ENCODE data around the gene DPP10.
"Not testable (repeated sequence)": the region's sequence is repeated elsewhere in the genome, so short reads cannot be mapped to it uniquely, and the experiment has no call there.

The DPP10 gene

GRCh38 chr2:115084446-115084845, 642.0 kb downstream of the DPP10 start:
- Histone ChIP-seq H2AFZ (ENCODE audit: low read length) (no peak overlapping the region), H3K27me3 (ENCODE audit: insufficient read depth, low read length) (no peaks in the 10 kb centered on the region), H3K9ac (ENCODE audit: low read length) (no peak overlapping the region), H3K27ac (ENCODE audit: low read depth, low read length, poor library complexity, severe bottlenecking) (no peak overlapping the region), H3K4me1 (ENCODE audit: insufficient read depth, low read length, severe bottlenecking) (no peaks in the 10 kb centered on the region), H3K79me2 (ENCODE audit: insufficient read depth, low read length) (no peaks in the 10 kb centered on the region), H3K9me2 (ENCODE audit: low read depth, low read length) (no peaks in the 10 kb centered on the region), H4K20me1 (ENCODE audit: insufficient read depth, low read length) (no peaks in the 10 kb centered on the region), H3K4me3 (ENCODE audit: low read depth, low read length, poor library complexity, severe bottlenecking) (no peak overlapping the region), H3K36me3 (ENCODE audit: insufficient read depth, low read length) (no peaks in the 10 kb centered on the region), H3F3A (ENCODE audit: insufficient read depth, low read length) (no peaks in the 10 kb centered on the region), H3K4me2 (ENCODE audit: low read length) (no peak overlapping the region), H3K9me3 (ENCODE audit: low read length) (no peaks in the 10 kb centered on the region)
- TF ChIP-seq, protein P1, sequence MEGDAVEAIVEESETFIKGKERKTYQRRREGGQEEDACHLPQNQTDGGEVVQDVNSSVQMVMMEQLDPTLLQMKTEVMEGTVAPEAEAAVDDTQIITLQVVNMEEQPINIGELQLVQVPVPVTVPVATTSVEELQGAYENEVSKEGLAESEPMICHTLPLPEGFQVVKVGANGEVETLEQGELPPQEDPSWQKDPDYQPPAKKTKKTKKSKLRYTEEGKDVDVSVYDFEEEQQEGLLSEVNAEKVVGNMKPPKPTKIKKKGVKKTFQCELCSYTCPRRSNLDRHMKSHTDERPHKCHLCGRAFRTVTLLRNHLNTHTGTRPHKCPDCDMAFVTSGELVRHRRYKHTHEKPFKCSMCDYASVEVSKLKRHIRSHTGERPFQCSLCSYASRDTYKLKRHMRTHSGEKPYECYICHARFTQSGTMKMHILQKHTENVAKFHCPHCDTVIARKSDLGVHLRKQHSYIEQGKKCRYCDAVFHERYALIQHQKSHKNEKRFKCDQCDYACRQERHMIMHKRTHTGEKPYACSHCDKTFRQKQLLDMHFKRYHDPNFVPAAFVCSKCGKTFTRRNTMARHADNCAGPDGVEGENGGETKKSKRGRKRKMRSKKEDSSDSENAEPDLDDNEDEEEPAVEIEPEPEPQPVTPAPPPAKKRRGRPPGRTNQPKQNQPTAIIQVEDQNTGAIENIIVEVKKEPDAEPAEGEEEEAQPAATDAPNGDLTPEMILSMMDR (IDR thresholded peaks at IDR 0.05; ENCODE audit: low read length) = no peak
- no peak for TF ChIP-seq EZH2 (IDR thresholded peaks at IDR 0.05; ENCODE audit: borderline replicate concordance, low read length)

- H2AFZ ChIP-seq (ENCODE audit: low read length); H3K79me2 ChIP-seq (ENCODE audit: insufficient read depth, low read length); H3K27me3 ChIP-seq (ENCODE audit: insufficient read depth, low read length); H4K20me1 ChIP-seq (ENCODE audit: insufficient read depth, low read length); H3K9ac ChIP-seq (ENCODE audit: low read length); H3K9me3 ChIP-seq (ENCODE audit: low read length); H3K36me3 ChIP-seq (ENCODE audit: insufficient read depth, low read length); H3F3A ChIP-seq (ENCODE audit: insufficient read depth, low read length); H3K4me3 ChIP-seq (ENCODE audit: low read depth, low read length, poor library complexity, severe bottlenecking); H3K4me2 ChIP-seq (ENCODE audit: low read length); H3K9me2 ChIP-seq (ENCODE audit: low read depth, low read length); H3K4me1 ChIP-seq (ENCODE audit: insufficient read depth, low read length, severe bottlenecking); H3K27ac ChIP-seq (ENCODE audit: low read depth, low read length, poor library complexity, severe bottlenecking): not testable (repeated sequence)
Observed at GRCh38 chr2:115086051-115086620, 643.7 kb downstream of the DPP10 start.

GRCh38 chr2:115094441-115094840, 652.0 kb downstream of the DPP10 start:
- TF ChIP-seq, protein P1 (IDR thresholded peaks at IDR 0.05; ENCODE audit: low read length) = no peak
- TF ChIP-seq EZH2 (IDR thresholded peaks at IDR 0.05; ENCODE audit: borderline replicate concordance, low read length) = no peak
- Histone ChIP-seq H3K79me2 (ENCODE audit: insufficient read depth, low read length) (no peaks in the 10 kb centered on the region), H3K4me2 (ENCODE audit: low read length) (no peak overlapping the region), H3K9ac (ENCODE audit: low read length) (no peak overlapping the region), H3K4me1 (ENCODE audit: insufficient read depth, low read length, severe bottlenecking) (no peaks in the 10 kb centered on the region), H2AFZ (ENCODE audit: low read length) (no peak overlapping the region), H3K9me3 (ENCODE audit: low read length) (no peaks in the 10 kb centered on the region), H3K36me3 (ENCODE audit: insufficient read depth, low read length) (no peaks in the 10 kb centered on the region), H3K9me2 (ENCODE audit: low read depth, low read length) (no peaks in the 10 kb centered on the region), H3K27me3 (ENCODE audit: insufficient read depth, low read length) (no peaks in the 10 kb centered on the region), H4K20me1 (ENCODE audit: insufficient read depth, low read length) (no peaks in the 10 kb centered on the region), H3F3A (ENCODE audit: insufficient read depth, low read length) (no peaks in the 10 kb centered on the region), H3K27ac (ENCODE audit: low read depth, low read length, poor library complexity, severe bottlenecking) (no peak overlapping the region), H3K4me3 (ENCODE audit: low read depth, low read length, poor library complexity, severe bottlenecking) (no peak overlapping the region)

DNA sequence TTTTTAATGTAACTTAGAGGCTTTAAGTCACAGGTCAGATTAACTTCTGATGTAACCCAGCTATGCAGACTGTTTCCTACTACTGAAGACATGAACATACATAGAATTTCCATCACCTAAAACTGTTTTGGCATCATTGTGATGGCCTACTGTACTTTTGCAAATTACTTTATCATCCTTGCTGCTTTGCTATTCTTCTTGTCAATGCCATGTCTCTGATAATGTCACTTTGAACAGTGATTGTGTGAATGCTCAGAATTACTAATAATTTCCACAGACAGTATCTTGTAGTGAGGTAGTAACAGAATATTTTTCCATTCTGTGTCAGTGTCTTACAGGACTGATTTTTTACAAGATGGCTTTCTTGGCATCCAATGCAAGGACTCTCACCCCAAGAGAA, 663.5 kb downstream of the DPP10 start:
- no peaks in the 10 kb centered on the region for H3F3A ChIP-seq (ENCODE audit: insufficient read depth, low read length)
- H3K79me2 ChIP-seq (ENCODE audit: insufficient read depth, low read length) = no peaks in the 10 kb centered on the region
- no peak overlapping the region for H3K27ac ChIP-seq (ENCODE audit: low read depth, low read length, poor library complexity, severe bottlenecking)
- no peak overlapping the region for H2AFZ ChIP-seq (ENCODE audit: low read length)
- no peaks in the 10 kb centered on the region for H3K36me3 ChIP-seq (ENCODE audit: insufficient read depth, low read length)
- no peak overlapping the region for H3K4me3 ChIP-seq (ENCODE audit: low read depth, low read length, poor library complexity, severe bottlenecking)
- no peaks in the 10 kb centered on the region for H3K4me1 ChIP-seq (ENCODE audit: insufficient read depth, low read length, severe bottlenecking)
- no peak overlapping the region for H3K4me2 ChIP-seq (ENCODE audit: low read length)
- TF ChIP-seq, protein P1 (IDR thresholded peaks at IDR 0.05; ENCODE audit: low read length) = no peak
- no peak for TF ChIP-seq EZH2 (IDR thresholded peaks at IDR 0.05; ENCODE audit: borderline replicate concordance, low read length)
- no peaks in the 10 kb centered on the region for H3K9me2 ChIP-seq (ENCODE audit: low read depth, low read length)
- H4K20me1 ChIP-seq (ENCODE audit: insufficient read depth, low read length) = no peaks in the 10 kb centered on the region
- no peak overlapping the region for H3K9ac ChIP-seq (ENCODE audit: low read length)
- H3K9me3 ChIP-seq (ENCODE audit: low read length) = no peaks in the 10 kb centered on the region
- no peaks in the 10 kb centered on the region for H3K27me3 ChIP-seq (ENCODE audit: insufficient read depth, low read length)

All from OCI-LY1 (cell line).